ENCODE measurements around the gene GATAD2B.

GATAD2B gene

DNA sequence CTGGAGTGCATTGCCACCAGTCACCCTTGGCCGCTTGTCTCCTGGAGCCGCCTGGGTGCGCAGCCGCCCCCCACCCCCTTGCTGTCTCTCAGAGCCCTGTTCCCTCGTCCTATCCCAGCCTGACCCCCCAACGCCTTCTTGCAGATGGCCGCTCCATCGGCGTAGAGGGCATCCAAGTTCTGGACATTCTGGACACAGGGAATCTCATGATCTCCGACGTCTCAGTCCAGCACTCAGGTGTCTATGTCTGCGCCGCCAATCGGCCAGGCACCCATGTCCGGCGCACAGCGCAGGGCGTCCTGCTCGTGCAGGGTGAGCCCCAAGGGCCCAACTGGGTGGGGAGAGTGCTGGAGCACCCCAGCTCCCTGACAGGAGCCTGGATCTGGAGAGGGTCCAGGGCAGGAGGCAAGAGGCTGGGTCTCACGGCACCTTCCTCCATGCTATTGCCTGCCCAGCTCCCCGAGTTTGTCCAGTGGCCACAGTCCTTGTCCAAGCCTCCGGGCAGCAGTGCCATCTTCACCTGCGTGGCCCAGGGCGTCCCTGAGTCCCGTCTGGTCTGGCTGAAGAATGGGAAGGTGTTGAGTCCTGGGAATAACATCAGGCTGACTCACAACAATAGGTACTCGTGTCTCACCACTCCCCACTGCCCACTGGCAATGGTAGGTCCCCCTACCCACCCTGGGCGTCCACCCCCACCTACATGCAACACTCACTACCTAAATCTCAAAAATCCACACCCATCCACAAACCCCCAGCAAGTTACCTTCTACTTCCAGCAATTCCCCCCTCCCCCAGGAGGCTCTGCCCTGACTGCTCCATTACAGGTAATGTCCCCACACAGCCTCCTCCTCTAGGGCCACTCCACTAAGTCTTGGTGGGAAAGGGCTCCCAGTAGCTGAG lies 123.0 kb downstream of the GATAD2B start:
- no peak for TF ChIP-seq CTCF (conservative IDR thresholded peaks at IDR 0.05)
- no peak overlapping the region for H3K27ac ChIP-seq

DNA sequence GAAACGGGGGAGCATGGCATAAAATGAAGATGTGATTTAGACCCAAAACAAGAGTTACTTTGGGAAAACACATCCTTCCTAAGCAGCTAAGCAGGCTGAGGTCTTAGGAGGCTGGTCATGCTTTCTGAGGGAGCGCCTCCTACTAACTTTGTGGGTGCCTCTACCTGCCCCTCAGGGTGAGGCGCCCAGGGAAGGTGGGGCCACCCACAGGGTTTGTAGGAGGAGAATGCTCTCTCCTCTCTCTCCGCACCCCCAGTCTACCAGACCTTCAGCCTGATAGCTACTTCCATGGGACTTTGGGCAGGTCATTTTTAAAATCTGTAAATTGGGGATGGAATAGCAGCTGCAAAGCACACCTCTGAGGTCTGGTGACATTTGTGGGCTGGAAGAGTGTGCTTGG lies 123.8 kb downstream of the GATAD2B start:
- H3K27ac ChIP-seq: no peak overlapping the region
- no peak for TF ChIP-seq CTCF (conservative IDR thresholded peaks at IDR 0.05)

DNA sequence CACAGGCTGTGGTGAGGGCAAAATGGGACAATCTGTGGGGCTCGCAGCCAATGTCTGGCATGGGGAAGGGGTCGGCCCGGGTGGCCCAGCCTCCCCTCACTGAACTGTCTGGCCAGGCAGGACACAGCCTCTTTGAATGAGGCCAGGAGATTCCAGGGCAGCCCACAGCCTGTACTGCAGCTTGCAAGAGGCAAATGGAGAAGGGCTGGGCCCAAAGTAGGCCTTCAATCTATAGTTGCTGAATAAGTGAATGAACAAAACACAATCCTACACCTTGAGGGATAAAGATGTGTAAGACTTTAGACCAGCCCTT lies 124.3 kb downstream of the GATAD2B start:
- no peak overlapping the region for H3K27ac ChIP-seq
- TF ChIP-seq CTCF (conservative IDR thresholded peaks at IDR 0.05): no peak

DNA sequence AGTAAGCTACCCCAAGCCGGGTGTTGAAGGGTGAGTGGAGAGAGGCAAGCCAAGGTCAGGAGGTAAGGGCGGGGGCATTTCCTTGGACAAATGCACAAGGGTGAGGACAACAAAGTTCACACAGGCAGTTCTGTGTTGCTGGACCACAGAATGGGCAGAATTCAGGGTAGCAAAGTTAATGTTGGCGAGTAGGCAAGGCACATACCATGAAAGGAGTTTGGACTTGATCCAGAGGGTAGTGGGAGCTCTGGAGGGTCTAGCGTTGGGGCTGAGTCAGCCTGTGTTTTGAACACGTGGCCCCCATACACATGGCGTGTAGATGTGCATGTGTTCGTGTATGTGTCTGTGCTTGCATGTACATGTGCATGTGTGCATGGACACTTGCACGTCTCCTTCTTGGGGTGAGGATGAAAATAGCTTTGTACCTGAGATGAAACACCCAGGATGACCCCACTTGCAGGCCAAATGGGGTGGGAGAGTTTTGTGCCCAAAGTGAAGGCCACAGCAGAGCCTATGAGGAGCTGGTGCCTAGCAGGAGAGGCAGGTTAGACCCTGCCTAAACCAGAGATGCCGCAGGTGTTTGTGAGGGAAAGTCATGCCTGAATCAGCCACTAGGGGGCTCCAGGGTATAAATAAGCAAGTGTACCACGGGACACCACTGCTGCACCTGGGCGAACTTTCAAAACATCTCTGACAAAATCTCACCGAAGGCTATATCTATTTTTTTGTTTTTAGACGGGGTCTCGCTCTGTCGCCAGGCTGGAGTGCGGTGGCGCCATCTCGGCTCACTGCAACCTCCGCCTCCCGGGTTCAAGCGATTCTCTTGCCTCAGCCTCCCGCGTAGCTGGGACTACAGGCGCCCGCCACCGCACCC lies 125.7 kb downstream of the GATAD2B start:
- H3K27ac ChIP-seq: no peak overlapping the region
- TF ChIP-seq CTCF (conservative IDR thresholded peaks at IDR 0.05): peak; percentile 94

DNA sequence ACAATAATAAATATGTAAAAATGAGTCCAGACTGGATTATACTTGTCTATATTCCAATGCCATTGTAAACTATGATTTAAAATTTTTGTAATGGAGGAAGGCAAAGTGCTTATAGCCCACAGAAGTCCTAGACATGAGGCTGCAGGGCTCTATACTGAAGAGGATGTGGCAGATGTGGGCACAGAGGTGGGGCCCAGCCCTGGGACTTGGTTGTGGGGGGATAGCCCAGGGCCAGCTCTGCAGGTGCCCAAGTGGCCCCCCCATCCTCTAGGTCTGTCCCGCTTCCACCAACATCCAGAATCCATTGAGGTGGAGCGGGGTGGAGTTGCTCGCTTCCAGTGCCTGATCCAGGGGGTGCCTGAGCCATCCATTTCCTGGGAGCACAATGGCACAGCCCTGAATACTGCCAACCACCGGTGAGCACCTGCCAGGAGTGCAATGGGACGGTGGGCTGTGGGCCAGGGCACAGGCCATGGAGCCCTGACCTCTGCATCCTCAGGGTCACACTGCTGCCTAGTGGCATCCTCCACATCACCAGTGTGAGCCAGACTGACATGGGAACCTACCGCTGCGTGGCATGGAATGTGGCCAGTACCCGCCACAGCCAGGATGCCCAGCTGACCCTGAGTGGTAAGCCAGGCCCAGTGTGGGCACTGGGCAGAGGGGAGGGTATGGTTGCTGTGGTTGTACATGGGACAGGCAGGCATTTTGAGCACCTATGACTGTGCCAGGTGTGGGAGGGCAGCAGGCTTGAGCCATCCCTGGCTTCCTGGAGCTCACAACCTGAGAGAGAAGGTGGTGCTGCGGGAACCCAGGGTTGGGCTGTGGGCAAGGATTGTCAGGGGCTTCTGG lies 126.6 kb downstream of the GATAD2B start:
- H3K27ac ChIP-seq: no peak overlapping the region
- no peak for TF ChIP-seq CTCF (conservative IDR thresholded peaks at IDR 0.05)

GRCh38 chr1:153795330-153795837 lies 127.4 kb downstream of the GATAD2B start:
- no peak overlapping the region for H3K27ac ChIP-seq
- no peak for TF ChIP-seq CTCF (conservative IDR thresholded peaks at IDR 0.05)

Measured in VCaP (cell line).